HG02852 (cell line): ENCODE results near the gene B4GALNT1.
A peak's percentile ranks its signal among the peaks of the same experiment; 100 is the strongest.

Source experiments
- ATAC-seq: cut with Tn5 transposase; IDR thresholded peaks from one replicate; pipeline ENCODE4 v1.9.1; 2021; ENCODE audit warnings: mild to moderate bottlenecking, moderate library complexity; ENCODE audit not compliant: unreplicated experiment

Gene B4GALNT1

DNA sequence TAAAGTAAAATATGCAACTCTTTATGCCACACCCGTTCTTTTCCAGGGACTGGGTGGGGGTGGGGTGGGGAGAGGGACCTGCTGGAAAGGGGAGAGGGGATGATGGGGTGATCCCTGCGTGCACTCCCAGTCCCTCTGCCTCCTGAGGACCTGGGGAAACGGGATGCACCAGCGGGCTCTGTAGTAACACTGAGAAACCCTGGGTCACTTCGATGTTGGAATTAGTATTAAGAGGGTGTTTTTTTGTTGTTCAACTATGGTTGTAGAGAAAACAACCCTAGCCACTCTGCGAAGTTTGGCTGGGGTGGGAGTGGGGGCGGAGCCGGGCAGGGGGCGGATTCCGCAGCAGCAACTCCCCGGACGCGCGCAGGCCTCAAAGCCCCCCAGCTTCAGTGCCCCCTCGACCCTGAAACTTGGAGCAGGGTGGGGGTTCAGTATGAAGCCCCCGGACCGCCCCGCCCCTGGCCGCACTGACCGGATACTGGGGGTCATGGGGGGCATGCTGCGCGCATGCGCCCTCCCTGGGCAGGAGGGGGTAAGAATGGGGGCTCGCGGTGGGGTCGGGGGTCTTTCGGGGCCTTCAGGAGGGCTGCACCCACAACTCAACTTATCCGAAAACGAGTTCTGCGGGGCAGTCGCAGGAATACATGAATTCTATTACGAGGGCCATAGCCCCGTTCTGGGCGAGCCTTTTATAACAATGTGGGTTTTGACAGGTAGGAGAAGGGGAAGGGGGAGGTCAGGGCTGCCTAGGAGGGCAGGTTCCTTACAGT is 23.0 kb downstream of the B4GALNT1 start:
- ATAC-seq = no peak

DNA sequence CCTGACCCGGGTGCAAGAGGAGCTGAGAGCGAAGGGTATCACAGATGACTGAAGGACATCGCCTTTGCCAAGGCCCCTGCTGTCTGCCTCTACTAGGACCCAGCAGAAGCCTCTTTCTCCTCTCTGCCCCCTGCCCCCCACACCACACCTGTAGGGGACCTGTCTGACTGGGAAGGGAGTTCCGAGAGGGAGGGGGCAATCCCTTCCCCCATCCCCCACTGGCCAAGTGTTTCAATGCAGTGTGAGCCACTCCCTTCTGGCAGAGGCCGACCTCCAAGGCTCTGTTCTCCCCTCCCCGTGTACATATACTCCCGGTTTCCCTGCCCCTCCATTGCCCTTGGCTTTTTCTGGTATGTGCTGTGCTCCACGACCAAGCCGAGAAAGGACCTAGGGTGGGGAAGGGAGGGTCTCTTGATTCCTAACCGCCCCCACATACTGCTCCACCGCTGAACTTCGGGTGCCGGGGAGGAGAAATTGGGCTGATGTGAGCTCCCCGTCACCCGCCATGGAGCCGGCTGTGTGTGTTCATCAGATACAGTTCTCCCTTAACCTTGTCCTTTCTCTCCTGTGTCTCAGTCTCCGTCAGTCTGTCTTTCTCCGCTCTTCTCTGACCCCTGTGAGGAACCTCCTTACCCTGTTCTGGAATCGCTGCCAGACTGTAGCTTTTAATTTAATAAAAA is 23.8 kb downstream of the B4GALNT1 start:
- ATAC-seq = no peak

DNA sequence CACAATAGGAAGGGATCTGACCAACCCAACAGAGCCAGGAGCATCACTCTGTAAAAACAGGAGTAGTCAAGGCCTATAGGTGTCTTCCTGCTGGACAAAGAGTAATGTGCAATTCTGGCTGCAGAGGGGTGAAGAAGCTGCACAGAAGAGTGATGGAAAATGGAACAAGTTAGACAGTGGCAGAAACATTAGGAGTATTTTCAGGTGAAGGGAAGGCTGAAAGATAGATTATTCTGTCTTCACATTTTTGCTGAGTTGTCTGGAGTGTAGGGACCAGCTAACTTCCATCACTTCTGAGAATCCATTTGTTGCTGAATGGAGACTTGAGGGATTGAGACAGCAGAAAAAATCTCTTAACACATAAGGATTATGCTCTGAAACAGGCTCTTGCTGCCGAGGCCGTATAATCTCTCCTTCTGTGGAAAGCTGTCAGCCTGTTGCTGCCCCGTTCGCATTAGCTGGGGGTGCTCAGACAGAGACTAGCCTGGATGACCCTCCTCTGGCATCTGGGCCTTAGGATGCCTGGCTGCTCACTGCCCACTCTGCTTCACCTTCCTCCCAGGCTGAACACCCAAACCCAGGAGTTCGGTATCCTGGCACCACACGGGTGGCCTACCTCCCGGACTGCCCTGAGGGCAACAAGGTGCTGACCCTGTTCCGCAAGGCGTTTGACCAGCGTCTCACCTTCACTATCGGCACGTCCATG is 24.9 kb downstream of the B4GALNT1 start:
- ATAC-seq = no peak

DNA sequence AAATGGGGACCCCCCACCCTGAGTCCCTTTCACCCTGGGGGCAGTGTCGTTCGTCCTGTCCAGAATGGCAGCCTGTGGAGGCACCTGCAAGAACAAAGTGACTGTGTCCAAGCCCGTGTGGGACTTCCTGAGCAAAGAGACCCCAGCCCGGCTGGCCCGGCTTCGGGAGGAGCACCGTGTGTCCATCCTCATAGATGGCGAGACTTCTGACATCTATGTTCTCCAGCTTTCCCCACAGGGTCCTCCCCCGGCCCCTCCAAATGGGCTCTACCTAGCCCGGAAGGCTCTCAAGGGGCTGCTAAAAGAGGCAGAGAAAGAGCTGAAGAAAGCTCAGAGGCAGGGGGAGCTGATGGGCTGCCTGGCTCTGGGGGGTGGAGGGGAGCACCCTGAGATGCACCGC is 26.2 kb downstream of the B4GALNT1 start:
- no peak for ATAC-seq

DNA sequence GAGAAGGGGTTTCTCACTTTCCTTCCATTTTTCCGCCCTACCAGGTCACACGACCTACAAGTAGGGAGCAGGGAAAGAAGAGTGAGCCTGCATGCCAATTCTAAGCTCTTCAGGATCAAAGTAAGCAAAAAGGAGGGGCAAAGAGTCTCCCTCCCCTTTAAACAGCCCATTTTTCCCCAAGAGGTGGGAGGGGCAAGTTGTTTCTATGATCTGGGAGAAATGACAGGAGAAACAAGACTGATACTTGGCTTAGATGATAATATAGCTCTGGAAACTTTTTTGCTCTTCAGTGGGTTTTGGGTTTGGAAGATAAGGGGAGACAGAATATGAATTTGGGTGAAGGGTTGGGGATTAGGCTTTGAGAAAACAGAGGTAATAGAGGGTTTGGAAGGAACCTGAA is 26.6 kb downstream of the B4GALNT1 start:
- no peak for ATAC-seq

DNA sequence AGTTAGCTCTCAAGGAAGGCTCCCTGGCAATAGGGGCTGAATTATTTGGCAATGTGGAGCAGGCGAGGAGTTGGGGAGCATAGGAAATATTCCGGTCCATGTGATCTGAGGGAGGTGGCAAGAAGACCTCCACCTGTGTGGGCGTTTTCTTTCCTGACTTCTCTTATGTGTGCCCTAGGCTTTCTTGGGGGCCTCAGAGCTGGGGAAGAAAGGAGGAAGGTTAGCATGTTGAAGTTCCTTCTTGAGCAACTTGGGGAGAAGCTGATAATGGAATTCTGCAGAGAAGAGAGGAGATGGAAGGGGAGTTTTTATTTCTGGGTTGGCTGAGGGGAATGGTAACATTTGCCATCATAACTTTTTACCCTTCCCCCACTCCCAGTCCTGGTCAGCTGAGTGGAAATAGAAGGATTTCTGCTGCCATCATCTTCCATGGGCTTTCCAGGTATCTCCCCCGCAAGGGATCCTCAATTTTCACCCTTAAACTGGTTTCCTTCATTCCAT is 27.1 kb downstream of the B4GALNT1 start:
- no peak for ATAC-seq

DNA sequence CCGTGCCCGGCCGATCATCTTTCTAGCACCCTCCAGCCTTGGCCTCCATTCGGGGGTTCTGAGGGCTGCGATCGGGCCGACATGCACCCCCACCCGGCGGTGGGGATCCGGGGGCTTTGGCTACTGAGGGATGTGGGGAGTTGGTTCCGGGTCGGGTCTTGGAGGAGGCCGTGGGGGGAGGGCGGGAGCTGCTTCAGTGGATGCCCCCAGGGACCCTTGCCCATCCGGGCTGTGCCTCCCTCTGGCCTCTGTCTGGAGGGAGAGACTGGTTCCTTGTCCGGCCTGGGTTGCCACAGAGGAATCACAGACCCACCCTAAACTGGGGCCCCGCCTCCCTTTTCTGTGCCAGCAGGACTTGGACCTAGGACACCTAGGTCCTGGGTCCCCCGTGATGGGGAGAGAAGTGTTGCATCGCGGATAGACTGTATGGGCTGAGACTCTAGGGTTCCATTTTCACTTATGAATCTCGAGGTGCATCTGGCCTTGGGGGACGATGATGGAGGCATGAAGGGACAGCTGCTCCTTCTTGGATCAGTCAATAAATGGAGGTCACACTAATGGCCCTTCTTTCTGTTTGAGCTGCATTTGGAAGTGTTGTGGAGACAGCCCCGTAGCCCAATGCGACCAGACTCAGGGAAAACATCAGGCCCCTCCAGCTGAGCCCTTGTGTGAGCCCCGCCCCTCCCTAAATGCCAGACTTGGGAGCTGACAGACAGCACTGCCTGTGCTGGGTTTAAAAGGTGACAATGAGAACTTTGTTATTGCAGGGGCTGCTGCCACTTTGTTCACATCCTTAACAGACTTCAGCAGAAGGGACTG is 27.8 kb downstream of the B4GALNT1 start:
- ATAC-seq = peak; percentile 43

DNA sequence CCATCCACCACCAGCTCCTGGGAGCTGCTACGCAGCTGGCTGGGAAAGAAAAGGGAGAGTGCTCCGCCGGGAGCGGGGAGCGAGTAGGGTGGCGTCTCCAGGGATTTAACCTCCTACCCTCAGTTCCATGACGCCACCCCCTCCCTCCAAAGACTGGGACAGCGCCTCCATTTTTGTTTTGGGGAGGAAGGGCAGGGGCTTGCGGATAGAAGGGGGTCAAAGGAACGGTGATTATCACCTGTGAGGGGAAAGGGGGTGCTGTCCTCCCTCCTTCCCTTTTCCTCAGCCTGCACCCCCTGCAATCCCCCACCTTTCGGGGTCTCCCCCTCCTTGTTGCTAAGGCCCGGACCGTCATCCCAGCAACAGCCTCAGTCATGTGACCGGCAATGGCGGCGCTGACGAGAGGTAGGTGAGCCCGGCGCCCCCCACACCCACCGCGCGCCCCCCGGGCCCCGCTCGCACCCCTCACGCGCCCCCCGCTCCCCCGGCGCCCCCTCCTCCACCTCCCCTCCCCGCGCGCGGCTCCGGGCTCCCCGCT is 28.5 kb downstream of the B4GALNT1 start, which contains the start of gene DTX3:
Gene DTX3 (plus strand): TSS at position 371 of the 538 bp plus-strand sequence. CDS start 1,694 bp downstream, outside the sequence.
- peak; percentile 79 for ATAC-seq

DNA sequence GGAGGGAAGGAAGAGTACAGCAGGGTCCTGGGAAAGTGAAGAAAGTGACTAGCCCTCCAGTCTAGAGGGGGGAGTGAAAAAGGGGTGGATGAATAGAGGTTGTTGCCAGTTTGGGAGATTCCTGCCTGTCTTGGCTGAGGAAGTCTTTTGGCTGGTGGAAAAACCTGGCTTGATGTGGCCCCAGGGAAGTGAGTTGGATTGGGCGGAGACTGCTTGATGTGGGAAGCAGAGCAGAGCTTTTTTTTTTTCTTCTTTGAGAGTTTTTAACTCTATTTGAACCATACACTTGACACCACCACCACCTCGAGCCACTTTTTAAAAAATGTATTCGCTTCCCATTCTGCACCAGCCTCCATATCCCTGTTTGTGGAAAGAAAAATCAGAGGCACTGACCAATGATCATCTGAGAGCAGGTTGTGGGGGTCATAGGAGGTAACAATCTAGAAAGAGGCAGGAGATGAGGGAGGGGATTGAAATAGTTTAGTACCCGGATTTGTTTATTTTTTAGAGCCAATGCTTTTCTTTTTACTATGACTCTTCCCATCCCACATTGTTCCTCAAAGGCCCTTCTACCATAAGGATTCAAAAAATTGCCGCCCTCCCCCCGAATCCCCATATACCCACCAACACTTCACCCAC is 29.1 kb downstream of the B4GALNT1 start:
- no peak for ATAC-seq

DNA sequence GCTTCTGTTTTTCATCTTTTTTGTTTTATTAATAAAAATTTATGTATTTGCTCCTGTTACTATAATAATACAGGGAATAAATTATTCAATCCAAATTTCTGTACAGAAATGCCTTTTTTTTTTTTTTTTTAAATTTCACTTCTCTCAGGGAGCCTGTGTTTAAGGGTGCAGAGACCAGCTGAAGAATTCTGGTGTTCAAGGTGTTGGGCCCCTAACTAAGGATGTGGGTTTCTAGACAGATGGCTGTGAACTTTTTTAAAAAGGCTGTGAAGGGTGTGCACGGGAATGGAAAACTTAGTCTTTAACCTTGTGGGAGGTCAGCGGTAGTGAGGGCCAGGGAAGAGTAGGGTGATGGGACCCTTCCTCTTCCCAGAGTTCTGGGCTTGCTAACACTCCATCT is 29.7 kb downstream of the B4GALNT1 start:
- no peak for ATAC-seq

DNA sequence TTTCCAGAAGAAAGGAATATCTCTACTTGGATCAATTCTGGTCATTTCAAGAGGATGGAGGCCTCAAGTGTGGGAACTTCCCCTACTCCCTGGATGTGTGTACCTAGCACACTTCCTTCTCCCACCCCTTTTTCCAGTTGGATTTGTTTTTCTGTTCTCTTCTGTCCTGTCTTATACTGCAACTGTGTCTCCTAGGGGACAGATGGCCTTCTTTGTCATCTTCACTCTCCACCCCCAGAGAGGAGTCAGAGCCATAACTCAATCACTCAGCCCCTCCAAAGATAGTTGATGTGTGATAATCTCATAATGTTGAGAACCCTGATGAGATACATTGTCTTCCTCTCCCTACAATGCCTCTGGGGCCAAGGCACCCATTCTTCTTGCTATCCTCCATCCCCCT is 30.5 kb downstream of the B4GALNT1 start:
- ATAC-seq = no peak

DNA sequence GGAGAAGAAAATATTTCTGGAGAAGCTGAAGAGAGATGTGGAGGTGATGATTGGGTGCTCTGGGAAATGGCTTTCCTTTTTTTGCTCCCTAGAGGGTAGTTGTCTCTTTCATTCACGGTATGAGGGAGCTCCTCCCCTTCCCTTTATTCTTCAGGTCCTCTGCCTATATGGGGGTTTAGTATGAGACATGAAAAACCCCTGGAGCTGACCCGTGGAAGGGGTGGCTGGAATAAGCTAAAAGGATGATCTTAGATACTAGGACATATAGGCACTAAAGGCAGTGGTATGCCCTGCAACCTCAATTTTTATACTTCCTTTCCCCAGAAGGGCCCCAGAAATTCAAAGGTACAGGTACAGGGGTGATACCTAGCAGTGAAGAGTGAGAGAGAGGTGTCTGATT is 32.6 kb downstream of the B4GALNT1 start:
- ATAC-seq = no peak

DNA sequence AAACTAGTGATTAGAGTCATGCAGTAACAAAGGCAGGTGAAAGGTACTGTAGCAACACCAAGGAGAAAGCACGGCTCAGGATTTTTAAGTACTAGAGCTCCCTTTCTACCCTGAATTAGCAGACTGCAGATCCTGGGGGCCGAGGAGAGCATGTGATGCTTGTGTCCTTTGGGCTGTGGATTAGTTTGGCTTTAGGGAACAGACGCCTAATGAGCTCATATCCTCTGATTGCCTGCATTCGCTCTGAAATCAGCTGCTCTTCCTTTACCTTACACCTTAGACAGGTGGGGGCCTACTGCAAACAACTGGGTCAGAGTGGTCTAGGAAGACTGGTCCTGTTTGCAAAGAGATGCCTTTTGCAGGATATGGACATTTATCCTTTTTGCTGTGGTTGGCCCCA is 39.8 kb downstream of the B4GALNT1 start:
- ATAC-seq = no peak

DNA sequence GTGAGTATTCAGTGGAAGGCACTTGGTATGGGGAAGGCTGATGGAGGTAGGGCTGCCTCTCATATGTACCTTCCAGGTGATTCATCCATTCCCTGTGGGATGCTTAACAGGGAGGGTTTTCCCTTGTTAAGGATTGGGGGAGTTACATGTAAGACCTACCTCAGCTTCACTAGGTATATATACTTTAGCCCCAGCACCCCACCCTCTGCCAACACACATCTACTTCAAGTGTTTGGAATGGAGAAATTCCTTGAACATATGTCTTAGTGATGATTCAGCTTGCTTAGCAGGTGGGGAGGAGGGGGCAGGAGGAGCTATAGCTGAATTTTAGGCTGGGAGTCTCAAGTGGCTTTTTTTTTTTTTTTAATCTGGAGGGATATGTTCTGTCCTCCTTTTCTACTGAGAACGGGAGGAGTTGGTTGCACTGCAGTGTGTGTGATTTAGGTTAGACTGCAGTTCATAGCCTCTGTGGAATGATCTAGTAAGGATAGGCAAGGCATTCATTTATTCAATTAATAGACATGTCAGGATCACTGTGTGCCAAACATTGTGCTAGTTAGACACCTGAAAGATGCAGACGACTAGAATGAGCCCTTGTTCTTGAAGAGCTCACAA is 40.3 kb downstream of the B4GALNT1 start:
- no peak for ATAC-seq

DNA sequence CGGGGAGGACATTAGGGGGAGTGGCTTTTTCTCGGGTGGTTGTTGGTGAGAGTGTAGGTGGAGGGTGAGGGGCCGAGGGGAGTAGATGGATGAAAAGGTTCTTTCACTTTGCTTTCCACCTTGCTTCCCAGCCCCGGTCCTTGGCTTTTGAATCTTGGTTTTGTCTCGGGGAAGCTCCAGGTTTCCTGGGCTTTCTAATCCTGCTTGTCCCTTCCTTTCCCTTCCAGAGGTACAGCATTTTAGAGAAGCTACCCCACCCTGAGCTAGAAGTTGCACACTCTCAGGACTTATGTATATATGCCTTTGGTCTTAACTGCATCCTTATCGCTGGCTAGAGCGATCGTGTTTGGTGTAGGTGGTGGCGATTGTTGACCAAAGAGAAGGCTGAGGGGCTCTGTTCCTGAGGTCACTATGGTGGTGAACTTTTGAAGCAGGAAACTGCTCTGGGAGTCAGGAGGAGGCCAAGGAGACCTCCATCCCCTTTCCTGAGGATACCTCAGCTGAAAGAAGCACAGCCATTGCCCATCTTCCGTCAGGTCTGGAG is 41.1 kb downstream of the B4GALNT1 start:
- peak; percentile 11 for ATAC-seq

DNA sequence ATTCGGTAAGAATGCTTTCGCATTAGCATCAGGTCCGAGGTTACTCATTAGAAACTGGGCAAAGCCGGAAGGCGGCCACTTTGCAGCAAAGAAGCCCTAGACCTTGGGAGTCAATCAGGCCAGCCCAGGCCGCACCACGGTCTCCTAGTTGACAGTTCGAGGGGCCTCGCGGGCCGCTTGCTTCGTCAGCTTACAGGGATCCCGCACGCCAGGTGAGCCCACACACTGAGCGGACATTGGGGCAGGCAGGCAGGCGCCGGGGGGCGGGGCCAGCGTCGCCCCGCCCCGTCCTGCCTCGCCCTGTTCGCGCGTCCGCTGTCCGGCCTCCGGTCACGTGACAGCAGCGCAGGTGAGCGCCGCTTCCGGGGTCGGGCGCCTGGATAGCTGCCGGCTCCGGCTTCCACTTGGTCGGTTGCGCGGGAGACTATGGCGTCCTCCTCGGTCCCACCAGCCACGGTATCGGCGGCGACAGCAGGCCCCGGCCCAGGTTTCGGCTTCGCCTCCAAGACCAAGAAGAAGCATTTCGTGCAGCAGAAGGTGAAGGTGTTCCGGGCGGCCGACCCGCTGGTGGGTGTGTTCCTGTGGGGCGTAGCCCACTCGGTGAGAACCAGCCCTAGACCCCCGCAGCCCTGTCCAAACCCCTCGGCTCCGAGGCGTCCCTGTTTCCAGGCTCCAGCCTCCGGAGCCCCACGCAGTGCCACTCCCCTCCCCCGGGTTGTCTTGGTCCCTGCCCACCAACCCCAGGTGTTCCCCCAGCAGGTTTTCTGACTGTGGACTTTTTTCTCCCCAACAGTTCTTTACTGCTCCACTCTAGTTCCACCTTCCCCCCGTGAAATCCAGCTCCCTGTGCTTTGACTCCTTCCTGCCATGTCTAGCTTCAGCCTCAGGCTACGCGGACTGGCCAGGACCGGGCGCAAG is 41.9 kb downstream of the B4GALNT1 start, which contains the start of gene PIP4K2C:
Gene PIP4K2C (plus strand): TSS at position 329 of the 918 bp plus-strand sequence. CDS start 98 bp downstream, at position 427.
- ATAC-seq = peak; percentile 97

DNA sequence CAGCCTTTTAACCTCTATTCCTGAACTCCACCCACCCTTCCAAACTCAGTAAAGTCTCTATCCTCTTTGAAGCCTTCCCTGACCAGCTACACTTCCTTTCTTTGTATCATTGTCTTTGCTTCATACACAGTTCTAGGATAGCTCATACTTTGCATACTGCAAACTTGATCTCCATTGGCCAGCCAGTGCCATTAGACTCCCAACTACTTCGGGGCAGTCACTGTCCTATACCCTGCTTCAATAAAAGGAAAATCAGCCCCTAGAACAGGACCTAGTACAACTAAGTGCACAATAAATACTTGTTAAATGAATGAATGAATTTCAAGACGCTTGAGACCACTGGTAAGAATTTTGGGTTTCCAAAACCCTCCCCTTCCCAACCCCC is 42.5 kb downstream of the B4GALNT1 start:
- no peak for ATAC-seq
